Endothelial cell of umbilical vein (primary cell): ENCODE results near the gene TIMM10. TPM values are rescaled to one million over a fixed set of nuclear protein-coding genes. Genes with fewer than 3 reads are reported as not detected.

Experiments
- BruUV-seq: library from RNA; stranded (reverse); fragments of 400-500 nt; replicated peaks from 2 replicates; lab custom pipeline; 2021; lab: Mats Ljungman, UMichigan
- CTCF ChIA-PET: fragments of 300-600, 350-600 bp; sonication (Branson Sonifier 250); formaldehyde crosslinking; loops from one replicate; lab custom pipeline; 2021; ENCODE audit warnings: antibody characterized with exemption, inconsistent platforms; lab: Charles Lee
- POLR2A ChIA-PET: fragments of 300-600, 350-600 bp; sonication (Branson Sonifier 250); formaldehyde crosslinking; loops from one replicate; lab custom pipeline; 2021; ENCODE audit warnings: antibody characterized with exemption, inconsistent platforms; lab: Charles Lee
- DNase-seq: peaks from one replicate; pipeline ENCODE4 v3.0.0-alpha.2; 2011; ENCODE audit warnings: low read depth, low spot score
- FAIRE-seq: peaks from 2 replicates; lab custom pipeline; 2011; peaks lifted over from hg19 to GRCh38; lab: Jason Lieb, UNC
- H2AFZ ChIP-seq: 2 replicates; pipeline ENCODE4 v1.6.0; 2012; ENCODE audit warnings: low read depth, low read length, control low read depth, inconsistent platforms
- H3K27ac ChIP-seq: 2 replicates; pipeline ENCODE4 v1.5.1; 2011; ENCODE audit warnings: low read depth, mild to moderate bottlenecking, control low read depth, low read length, moderate library complexity; ENCODE audit not compliant: insufficient read depth
- H3K27me3 ChIP-seq, 2 experiments: 2 replicates each; pipeline versions ENCODE4 v1.6.0 to v1.6.1; 2011; ENCODE audit warnings: low read length in 2 of 2, mixed read lengths in 1 of 2; ENCODE audit not compliant: control insufficient read depth in 2 of 2, insufficient read depth in 2 of 2
- H3K36me3 ChIP-seq, 2 experiments: 2 replicates in 1 of 2; 3 replicates in 1 of 2; pipeline ENCODE4 v1.5.1; 2011; ENCODE audit warnings: low read length in 2 of 2, mild to moderate bottlenecking in 1 of 2, moderate library complexity in 1 of 2; ENCODE audit not compliant: control insufficient read depth in 2 of 2, insufficient read depth in 2 of 2; ENCODE audit errors: extremely low read depth in 1 of 2
- H3K4me1 ChIP-seq: 3 replicates; pipeline ENCODE4 v1.5.1; 2011; ENCODE audit warnings: mild to moderate bottlenecking, low read length; ENCODE audit not compliant: control insufficient read depth, insufficient read depth; ENCODE audit errors: extremely low read depth
- H3K4me2 ChIP-seq: 2 replicates; pipeline ENCODE4 v1.6.1; 2011; ENCODE audit warnings: low read length, control low read depth, mixed read lengths; ENCODE audit not compliant: insufficient read depth
- H3K4me3 ChIP-seq, 3 experiments: fragments of 200-600 bp in 1 of 3; sonication (generic), shearing (Covaris generic) in 1 of 3; replicated peaks in 1 of 3; 2 replicates each; pipeline ENCODE4 v1.5.1; 2011 to 2016; ENCODE audit warnings: control low read depth in 3 of 3, low read length in 3 of 3, mild to moderate bottlenecking in 2 of 3, inconsistent platforms in 1 of 3, low read depth in 1 of 3, moderate library complexity in 1 of 3; ENCODE audit not compliant: insufficient read depth in 1 of 3
- H3K79me2 ChIP-seq: 2 replicates; pipeline ENCODE4 v1.6.0; 2012; ENCODE audit warnings: low read length, inconsistent platforms; ENCODE audit not compliant: control insufficient read depth, insufficient read depth
- H3K9ac ChIP-seq: replicated peaks from 2 replicates; pipeline ENCODE3; 2011; ENCODE audit warnings: low read length, control low read depth; ENCODE audit not compliant: insufficient read depth; ENCODE audit errors: extremely low read depth
- H3K9me1 ChIP-seq: replicated peaks from 3 replicates; pipeline ENCODE4 v1.6.0; 2011; ENCODE audit warnings: mild to moderate bottlenecking, low read length; ENCODE audit not compliant: control insufficient read depth, insufficient read depth; ENCODE audit errors: extremely low read depth
- H3K9me3 ChIP-seq: replicated peaks from 2 replicates; pipeline ENCODE4 v1.5.1; 2012; ENCODE audit warnings: low read length, inconsistent platforms; ENCODE audit not compliant: control insufficient read depth, insufficient read depth
- H4K20me1 ChIP-seq: replicated peaks from 2 replicates; pipeline ENCODE3; 2011; ENCODE audit warnings: mild to moderate bottlenecking, low read length; ENCODE audit not compliant: control insufficient read depth, insufficient read depth; ENCODE audit errors: extremely low read depth
- EZH2 ChIP-seq: IDR thresholded peaks from 2 replicates; pipeline ENCODE4 v1.6.1; 2012; ENCODE audit warnings: borderline replicate concordance, low read depth, mild to moderate bottlenecking, moderate library complexity, low read length, inconsistent platforms; ENCODE audit not compliant: severe bottlenecking
- FOS ChIP-seq: IDR thresholded peaks from 2 replicates; pipeline ENCODE4 v1.6.1; 2011; ENCODE audit warnings: mild to moderate bottlenecking, low read length, moderate library complexity, borderline replicate concordance; ENCODE audit not compliant: insufficient read depth
- GATA2 ChIP-seq: IDR thresholded peaks from 2 replicates; pipeline ENCODE4 v1.7.0; 2011; ENCODE audit warnings: low read depth, mild to moderate bottlenecking, moderate library complexity, mixed read lengths, low read length; ENCODE audit not compliant: insufficient read length, insufficient read depth
- MYC ChIP-seq: IDR thresholded peaks from one replicate; pipeline ENCODE4 v1.6.1; 2011; ENCODE audit warnings: mild to moderate bottlenecking, low read depth, low read length
- POLR2A ChIP-seq: IDR thresholded peaks from 2 replicates; pipeline ENCODE4 v1.6.1; 2012; ENCODE audit warnings: low read depth, mild to moderate bottlenecking, control low read depth, low read length
- POLR2AphosphoS5 ChIP-seq: IDR thresholded peaks from 2 replicates; pipeline ENCODE4 v1.6.1; 2012; ENCODE audit warnings: low read depth, mild to moderate bottlenecking, control low read depth, low read length, moderate library complexity; ENCODE audit not compliant: insufficient read depth
- dilution Hi-C: fragments of 300-500 bp; cut with MboI; formaldehyde crosslinking; loops from one replicate; pipeline ENCODE4 v1.15.0; 2019; ENCODE audit warnings: low sequenced_read_pairs; ENCODE audit not compliant: extremely low pct_ligation_motif_present
- intact Hi-C: fragments of 100-400 bp; cut with micrococcal nuclease; formaldehyde crosslinking; loops from one replicate; pipeline ENCODE4 v1.10.0; 2022
- polyA plus RNA-seq, 4 experiments: library from polyadenylated mRNA; depleted of rRNA in 3 of 4; stranded (reverse) in 3 of 4; unstranded in 1 of 4; fragments of >200 nt; gene quantifications; 2 replicates each; pipeline versions ENCODE4 v1.2.1 to v1.2.3, GENCODE V29; 2011 to 2012; ENCODE audit warnings: missing spikeins in 1 of 4
- total RNA-seq: library from RNA; stranded (reverse); gene quantifications from 2 replicates; pipeline ENCODE4 v1.2.3, GENCODE V29; 2021
- TF ChIP-seq, protein P1 (sequence below): IDR thresholded peaks from 2 replicates; pipeline ENCODE4 v1.6.1; 2011; ENCODE audit not compliant: insufficient read depth, insufficient read length
- TF ChIP-seq, protein P2 (sequence below), 2 donors: IDR thresholded peaks; 1 replicate in 1 of 2; 2 replicates in 1 of 2; pipeline ENCODE4 v1.5.1; 2011; ENCODE audit warnings: low read length in 2 of 2, mild to moderate bottlenecking in 2 of 2, moderate library complexity in 2 of 2, control low read depth in 1 of 2, inconsistent platforms in 1 of 2, low read depth in 1 of 2; ENCODE audit not compliant: insufficient read depth in 1 of 2; ENCODE audit errors: extremely low read depth in 1 of 2

TIMM10 gene
- total and polyA plus RNA-seq, 2 donors (not counting 3 experiments of a cell fraction or from before 2014, with no cell fraction given), result 64.2 to 128 TPM

DNA sequence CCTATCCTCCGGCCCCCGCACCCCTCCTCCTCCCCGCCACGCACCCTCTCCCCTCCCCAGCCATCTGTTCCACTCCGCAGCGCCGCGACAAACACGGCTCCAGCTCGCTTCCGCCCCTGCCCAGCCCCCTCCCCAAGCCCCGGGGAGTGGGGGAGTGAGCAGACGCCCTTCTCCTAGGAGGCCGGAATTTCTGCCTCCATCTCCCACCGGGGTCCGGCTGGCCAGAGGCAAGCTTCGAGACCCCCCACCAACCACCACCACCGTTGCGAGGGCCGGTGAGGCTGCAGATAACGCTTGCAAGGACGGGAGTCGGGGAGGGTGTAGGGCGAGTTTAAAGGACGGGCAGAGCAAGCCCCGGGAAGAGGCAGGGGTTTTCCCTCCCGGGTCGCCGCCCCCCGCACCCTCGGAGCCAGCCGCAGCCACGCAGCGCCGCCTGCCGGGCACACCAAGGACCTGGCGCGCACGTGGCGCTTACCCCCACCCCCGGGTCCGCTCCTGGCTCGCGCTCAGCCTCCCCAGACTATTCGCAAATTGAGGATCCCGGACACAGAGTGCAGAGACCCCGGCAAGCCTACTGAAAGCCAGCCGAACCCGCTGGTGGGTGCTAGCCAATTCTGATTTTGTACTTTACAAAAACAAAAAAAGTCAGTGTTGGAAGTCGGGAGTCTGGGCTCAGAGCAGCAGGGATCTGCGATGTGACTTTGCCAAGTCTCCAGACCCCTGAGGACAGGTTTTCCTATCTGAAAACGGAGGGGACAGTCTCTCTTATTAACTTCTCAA, 47.6 kb downstream of the TIMM10 start:
- intact Hi-C loops, result loop anchor here (1.0 kb wide), 1 partner anchor 25 kb away; no protein-coding TSS in a partner anchor
- Histone ChIP-seq H3K79me2 (no peaks in the 10 kb centered on the region), H3K36me3 (no peaks in the 10 kb centered on the region), H3K4me3 (peak overlapping the region in 2 of 3 experiments; percentile 14 to 35), H3K27ac (no peak overlapping the region), H3K27me3 (peaks cover 3 to 6% of the 10 kb centered on the region in 2 experiments), H4K20me1 (no peaks in the 10 kb centered on the region), H2AFZ (peak overlapping the region; percentile 55), H3K4me2 (peak overlapping the region; percentile 16), H3K9ac (no peak overlapping the region), H3K9me3 (no peaks in the 10 kb centered on the region), H3K9me1 (no peaks in the 10 kb centered on the region), H3K4me1 (peaks cover 3% of the 10 kb centered on the region)
- dilution Hi-C loops, result no loop called here
- TF ChIP-seq EZH2 (peak; percentile 83), MYC (peak; percentile 85), POLR2AphosphoS5 (no peak), FOS (no peak), GATA2 (no peak), POLR2A (no peak)
- TF ChIP-seq, protein P1, sequence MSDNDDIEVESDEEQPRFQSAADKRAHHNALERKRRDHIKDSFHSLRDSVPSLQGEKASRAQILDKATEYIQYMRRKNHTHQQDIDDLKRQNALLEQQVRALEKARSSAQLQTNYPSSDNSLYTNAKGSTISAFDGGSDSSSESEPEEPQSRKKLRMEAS, result peak; percentile 68
- TF ChIP-seq, protein P2, sequence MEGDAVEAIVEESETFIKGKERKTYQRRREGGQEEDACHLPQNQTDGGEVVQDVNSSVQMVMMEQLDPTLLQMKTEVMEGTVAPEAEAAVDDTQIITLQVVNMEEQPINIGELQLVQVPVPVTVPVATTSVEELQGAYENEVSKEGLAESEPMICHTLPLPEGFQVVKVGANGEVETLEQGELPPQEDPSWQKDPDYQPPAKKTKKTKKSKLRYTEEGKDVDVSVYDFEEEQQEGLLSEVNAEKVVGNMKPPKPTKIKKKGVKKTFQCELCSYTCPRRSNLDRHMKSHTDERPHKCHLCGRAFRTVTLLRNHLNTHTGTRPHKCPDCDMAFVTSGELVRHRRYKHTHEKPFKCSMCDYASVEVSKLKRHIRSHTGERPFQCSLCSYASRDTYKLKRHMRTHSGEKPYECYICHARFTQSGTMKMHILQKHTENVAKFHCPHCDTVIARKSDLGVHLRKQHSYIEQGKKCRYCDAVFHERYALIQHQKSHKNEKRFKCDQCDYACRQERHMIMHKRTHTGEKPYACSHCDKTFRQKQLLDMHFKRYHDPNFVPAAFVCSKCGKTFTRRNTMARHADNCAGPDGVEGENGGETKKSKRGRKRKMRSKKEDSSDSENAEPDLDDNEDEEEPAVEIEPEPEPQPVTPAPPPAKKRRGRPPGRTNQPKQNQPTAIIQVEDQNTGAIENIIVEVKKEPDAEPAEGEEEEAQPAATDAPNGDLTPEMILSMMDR (IDR thresholded peaks at IDR 0.05; ENCODE audit: extremely low read depth in 1 of 2, insufficient read depth in 1 of 2, low read depth in 1 of 2, low read length in 2 of 2), result peak; percentile 78 to 90
- DNase-seq, result peak; percentile 37
- ChIA-PET CTCF (interaction anchor here (0.7 to 9.9 kb wide), 11 partner anchors 10 to 157 kb away, joined by 3 to 152 read pairs (median 5); partner anchors contain the start of gene RTN4RL2), POLR2A (no interaction called here)
- no TSS peak for BruUV-seq
- FAIRE-seq, result no peak
